Measurements from ENCODE around the gene RIPOR3.
"Not testable (repeated sequence)": the region's sequence is repeated elsewhere in the genome, so short reads cannot be mapped to it uniquely, and the experiment has no call there.

Gene RIPOR3

GRCh38 chr20:50704971-50705370 lies 13.6 kb upstream of the RIPOR3 start:
- DNase-seq (ENCODE audit: low read depth in 2 of 2): no peak

DNA sequence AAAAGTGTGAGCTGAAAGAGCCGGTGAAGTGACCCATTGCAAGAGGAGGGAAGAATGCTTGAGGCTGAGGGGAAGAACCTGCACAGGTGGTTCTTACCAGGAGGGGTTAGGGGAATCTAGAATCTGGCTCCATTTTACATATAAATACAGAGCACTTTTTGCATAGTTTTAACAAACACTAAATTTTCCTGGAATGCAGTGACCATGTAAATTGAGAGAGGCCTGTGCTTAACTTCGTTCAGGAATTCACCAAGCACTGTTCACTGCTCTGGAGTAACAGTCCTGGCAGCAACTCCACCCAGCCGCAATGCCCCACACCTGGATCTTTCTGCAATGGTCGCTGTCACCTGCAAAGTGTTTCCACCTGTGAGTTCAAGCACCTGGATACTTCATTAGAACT lies 13.2 kb upstream of the RIPOR3 start:
- DNase-seq (ENCODE audit: low read depth in 2 of 2): no peak

- DNase-seq (ENCODE audit: low read depth in 2 of 2): not testable (repeated sequence)
These were observed 12.5 kb upstream of the RIPOR3 start for GRCh38 chr20:50703651-50704438.

DNA sequence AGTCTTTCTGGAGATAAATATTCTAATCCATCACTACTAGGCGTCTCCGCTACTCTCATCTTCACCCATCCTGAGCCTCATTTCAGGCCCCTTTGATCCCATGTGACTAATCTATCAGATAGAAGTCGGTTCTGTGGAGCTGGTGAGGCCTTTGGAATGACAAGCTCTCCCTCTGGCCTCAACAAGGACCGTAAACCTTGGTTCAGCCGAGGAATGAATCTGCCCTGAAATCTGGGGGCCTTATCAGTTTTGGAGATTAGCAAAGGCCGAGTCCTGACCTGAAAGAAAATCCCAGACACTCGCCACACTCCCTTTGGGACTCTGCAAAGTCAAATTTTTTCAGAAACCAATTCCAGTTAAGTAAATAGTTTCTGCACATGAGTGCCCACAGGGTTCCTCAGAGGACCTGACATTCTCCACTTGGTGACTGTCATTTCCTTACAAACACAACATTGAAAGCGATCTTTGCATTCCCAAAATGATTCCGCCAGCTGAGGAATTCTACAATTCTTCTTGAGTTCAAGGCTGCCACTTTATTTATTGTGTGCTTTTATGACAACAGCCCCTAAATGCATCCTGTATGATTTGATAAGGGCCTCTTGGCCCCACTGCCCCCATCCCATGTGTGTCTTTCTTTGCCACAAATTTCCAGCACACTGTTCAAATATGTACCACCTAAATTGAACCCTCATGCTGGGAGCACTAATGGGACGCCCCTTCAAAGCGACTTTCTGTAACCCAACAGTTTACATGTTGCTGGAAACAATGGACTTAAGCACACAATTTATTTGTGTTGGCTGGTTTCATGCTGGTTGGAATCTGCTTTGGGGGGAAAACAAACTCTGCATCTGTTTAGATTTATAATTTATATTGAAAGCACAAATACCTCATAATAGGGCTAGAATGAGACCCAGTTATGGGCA lies 10.0 kb upstream of the RIPOR3 start:
- DNase-seq (ENCODE audit: low read depth in 2 of 2): no peak

GRCh38 chr20:50699688-50700087 lies 8.3 kb upstream of the RIPOR3 start:
- DNase-seq (ENCODE audit: low read depth in 2 of 2): no peak

DNA sequence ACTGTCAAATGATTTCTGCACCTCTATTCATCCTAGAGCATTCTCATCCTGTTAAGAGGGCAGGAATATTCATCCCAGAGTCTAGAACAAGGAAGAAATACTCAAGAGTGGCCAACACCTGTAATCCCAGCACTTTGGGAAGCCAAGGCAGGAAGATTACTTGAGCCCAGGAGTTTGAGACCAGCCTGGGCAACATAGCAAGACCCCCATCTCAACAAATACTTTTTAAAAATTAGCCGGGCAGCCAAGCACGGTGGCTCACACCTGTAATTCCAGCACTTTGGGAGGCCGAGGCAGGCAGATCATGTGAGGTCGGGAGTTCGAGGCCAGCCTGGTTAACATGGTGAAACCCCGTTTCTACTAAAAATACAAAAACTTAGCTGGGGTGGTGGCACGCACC lies 6.9 kb upstream of the RIPOR3 start:
- not testable (repeated sequence) for DNase-seq (ENCODE audit: low read depth in 2 of 2)

GRCh38 chr20:50695135-50695872 lies 4.0 kb upstream of the RIPOR3 start:
- no peak for DNase-seq (ENCODE audit: low read depth in 2 of 2)

GRCh38 chr20:50694379-50695134 lies 3.2 kb upstream of the RIPOR3 start:
- no peak for DNase-seq (ENCODE audit: low read depth in 2 of 2)

GRCh38 chr20:50693001-50693400 lies 1.7 kb upstream of the RIPOR3 start:
- no peak for DNase-seq (ENCODE audit: low read depth in 2 of 2)

DNA sequence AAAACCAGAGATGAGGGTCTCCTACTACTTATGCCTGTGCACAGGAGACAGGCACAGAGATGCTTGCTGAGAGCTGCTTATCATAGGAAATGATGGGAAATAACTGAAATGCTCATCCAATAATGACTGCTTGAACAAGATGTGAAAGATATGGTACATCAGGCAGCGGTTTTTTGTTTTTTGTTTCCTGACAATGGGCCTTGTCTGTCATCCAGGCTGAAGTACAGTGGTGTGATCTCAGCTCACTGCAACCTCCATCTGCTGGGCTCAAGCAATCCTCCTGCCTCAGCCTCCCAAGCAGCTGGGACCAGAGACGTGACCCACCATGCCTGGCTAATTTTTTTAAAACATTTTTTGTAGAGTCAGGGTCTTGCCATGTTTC lies 1.2 kb upstream of the RIPOR3 start:
- DNase-seq (ENCODE audit: low read depth in 2 of 2): no peak

DNA sequence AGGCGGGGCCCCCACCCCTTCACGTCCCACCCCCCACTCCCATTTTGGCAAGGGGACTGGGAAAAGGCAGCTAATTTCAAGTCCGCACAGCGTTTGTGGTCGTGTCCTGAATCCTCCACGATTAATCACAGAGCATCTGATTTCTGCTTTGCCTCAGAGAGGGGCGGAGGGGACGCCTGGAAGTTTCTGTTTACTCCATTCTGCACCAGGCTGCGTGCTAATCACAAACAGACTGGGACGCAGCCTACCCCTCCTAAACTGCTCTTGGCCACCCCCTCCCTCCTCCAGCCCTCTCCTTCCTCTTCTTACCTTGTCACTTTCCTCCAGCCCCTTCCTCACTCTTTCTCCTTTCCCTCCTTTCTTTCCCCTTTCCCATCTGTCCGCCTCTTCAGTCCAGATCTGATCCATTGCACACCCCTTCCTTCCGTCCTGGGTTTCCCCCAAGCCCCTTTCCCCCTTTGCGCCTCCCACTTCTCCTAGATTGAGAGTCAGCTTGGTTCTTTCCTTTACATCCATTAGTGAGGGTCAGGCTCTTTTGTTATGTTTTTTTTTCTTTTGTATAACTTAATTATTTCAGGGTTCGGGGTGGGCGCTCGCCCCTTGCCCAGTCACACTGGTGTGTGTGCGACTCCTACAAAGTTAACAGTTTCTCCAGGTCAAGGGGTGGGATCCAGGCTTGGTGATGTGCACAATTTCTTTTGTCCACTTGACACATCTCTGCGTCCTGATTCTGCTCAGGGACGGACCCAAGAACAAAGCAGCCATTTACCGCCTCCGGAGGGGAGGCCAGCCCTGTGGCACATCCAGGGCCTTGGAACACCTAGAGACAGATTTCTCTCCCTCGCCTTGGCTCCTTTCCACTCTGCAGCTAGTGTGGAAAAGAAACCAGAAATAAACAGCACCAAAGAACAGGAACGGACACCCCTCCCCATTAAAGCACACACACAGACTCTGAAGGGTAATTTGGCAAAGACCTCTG lies 520 bp upstream of the RIPOR3 start:
- no peak for DNase-seq (ENCODE audit: low read depth in 2 of 2)

DNA sequence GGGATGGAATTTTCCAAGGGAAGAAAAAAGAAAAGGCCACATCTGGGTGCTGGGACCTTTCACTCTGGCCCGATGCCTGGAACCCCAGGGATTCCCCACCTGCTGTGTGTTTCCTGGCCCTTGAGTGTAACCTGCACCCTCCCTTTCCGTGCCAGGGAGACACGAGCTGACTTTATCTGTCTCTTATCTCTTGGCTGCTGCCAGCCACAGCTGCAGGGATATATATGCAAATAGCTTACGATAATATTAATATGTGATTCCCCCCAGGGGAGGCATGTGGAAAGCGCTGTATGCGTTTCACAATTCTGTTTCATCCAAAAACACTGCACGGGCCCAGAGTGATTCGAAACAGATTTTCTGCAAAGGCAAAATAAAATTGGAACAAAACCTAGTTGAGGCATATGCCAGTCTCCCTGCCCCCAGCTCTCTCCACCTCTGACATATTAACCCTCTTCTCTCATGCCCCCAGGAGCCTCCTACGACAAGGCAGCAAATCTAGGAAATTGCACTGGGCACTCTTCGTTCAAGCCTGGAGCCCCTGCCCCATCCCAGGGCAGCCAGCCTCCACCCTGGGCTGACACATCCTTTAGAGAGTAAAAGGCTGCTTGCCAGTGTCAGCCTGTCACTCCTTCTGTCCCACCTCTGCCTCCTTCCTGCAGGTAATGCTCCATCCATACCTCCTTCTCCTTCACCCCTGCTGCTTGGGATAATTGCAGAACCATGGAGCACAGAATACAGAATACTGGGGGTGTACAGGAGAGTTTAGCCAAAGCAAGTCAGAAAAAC lies 1.3 kb downstream of the RIPOR3 start:
- DNase-seq (ENCODE audit: low read depth in 2 of 2): no peak

GRCh38 chr20:50688256-50688975 lies 2.9 kb downstream of the RIPOR3 start:
- DNase-seq (ENCODE audit: low read depth in 2 of 2): no peak

DNA sequence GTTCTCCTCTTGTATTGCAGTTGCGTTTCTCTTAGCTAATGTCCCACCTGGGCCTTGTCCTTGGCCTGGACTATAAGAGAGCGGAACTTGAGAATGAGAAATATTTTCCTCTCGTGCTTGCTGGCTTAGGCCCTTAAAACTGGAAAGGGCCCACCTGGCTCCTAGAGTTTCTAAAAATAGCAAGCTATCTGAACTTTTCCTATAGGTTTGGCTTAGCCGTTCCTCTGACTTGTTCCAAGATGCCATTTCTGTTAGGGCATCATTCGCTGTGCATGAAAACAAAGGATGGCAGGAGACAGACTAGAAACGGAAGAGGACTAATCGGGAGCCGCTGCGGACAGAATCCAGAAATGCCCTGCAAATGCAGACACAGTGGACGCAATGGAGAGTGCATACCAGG lies 4.5 kb downstream of the RIPOR3 start:
- DNase-seq (ENCODE audit: low read depth in 2 of 2): no peak

- DNase-seq (ENCODE audit: low read depth in 2 of 2): no peak
These were observed 7.8 kb downstream of the RIPOR3 start for GRCh38 chr20:50683570-50683969.

GRCh38 chr20:50682947-50683530 lies 8.3 kb downstream of the RIPOR3 start:
- DNase-seq (ENCODE audit: low read depth in 2 of 2): no peak

DNA sequence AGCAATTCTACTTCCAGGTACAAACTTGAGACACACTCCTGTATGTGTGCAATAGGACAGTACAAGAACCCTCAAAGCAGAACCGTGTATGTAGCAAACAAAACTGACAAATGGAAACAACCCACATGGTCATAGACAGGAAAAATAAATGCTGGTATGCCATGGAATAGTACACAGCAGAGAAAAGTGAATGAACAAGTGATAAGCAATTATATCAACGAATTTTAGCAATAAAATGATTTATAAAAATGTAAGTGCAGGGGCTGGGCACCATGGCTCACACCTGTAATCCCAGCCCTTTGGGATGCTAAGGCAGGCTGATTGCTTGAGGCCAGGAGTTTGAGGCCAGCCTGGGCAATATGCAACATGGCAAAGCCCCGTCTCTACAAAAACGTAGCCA lies 9.3 kb downstream of the RIPOR3 start:
- no peak for DNase-seq (ENCODE audit: low read depth in 2 of 2)

DNA sequence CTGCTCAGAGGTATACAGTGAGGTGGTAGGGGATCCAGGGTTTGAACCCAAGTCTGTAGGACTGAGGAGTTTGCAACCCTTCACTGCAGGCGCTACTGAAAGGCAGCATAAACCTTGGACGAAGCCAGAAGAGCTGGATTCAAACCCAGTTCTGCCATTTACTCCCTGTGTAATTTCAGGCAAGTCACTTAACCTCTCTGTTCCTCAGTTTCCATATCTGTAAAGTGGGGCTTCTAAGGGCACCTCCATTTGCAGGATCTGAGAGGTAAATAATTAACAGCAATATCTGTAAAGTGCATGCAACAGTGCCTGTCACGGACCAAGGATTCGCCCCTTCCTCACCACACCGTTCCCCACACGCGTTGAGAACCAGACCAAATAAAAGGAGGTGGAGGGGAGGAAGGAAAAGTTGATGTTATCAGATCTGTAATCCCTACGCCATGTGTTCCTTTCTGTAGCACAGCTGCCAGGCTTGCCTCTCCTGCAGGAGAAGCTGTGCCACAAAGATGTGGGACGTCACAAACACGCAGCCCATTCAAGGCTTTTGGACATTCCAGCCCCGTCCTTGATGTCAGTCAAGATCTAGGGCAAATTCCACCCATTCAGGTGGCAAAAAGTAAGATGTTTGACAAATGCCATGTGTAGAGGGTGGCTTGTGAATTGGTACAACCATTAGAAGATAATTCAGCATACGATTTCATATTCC lies 9.8 kb downstream of the RIPOR3 start:
- no peak for DNase-seq (ENCODE audit: low read depth in 2 of 2)

Measured in stimulated activated CD8-positive, alpha-beta memory T cell treated with anti-CD3 and anti-CD28 coated beads, Interleukin-7, amount 100 ng/mL, for 1 hour (primary cell).